HG02798 (cell line): ENCODE data around the gene ITGB3.

Experiments
- ATAC-seq: cut with Tn5 transposase; IDR thresholded peaks from one replicate; pipeline ENCODE4 v1.9.1; 2021; ENCODE audit warnings: mild to moderate bottlenecking; ENCODE audit not compliant: unreplicated experiment, poor library complexity

Gene ITGB3

DNA sequence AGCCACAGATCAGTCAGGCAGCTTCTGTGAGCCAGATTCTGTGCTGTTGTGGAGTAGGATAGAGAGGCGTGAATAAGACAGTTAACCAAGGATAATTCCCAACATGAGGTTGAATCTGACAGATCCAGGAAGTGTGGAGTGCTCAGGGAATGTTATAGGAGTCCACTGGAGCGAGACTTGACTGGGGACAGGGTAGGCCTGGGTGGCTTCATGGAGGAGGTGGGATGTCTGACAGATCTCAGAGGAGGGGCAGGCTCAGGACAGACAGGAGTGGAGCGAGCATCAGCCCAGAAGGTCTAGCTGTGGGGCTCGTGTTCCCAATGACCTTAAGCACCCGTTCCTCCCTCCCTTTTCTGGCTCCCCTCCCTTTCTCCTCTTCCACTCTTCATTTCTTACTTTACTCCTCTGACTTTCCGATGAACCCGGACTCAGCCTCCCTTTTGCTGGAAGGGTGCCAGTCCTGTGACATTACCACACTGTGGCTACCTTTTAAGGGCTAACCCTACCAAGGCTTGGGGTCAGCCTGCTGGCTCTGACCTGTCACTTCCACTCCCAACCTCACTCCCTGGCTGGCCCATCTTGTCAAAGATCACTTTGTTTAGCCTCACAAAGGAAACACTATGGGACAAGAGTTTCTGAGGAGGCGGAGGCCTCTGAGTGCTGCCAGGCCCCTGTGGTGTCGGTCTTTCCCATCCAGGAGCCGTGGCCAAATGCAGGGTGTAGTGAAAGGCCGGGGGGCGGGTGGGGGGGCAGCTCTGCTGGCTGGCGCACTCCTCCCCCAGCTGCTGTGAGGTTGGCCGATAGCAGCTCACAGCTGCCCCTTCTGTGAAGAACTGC lies 41.6 kb downstream of the ITGB3 start:
- no peak for ATAC-seq

DNA sequence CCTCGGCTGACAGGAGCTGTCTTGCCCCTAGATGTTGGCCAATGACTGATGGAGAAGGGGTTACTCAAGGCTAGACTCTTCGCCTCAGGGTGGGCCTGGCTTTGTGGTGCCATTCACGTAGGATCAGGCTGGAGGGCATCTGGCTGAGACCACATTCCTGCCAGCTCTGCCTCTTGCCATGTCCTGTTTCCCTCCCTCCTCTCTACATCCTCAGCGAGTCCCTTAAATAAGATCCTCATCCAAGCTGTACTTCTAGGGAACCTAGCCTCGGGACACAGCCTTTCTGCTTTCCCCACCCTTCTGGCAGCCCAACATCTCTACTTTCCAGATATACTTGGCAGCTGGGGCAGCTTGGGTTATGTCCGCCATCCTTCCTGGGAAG lies 42.2 kb downstream of the ITGB3 start:
- no peak for ATAC-seq

DNA sequence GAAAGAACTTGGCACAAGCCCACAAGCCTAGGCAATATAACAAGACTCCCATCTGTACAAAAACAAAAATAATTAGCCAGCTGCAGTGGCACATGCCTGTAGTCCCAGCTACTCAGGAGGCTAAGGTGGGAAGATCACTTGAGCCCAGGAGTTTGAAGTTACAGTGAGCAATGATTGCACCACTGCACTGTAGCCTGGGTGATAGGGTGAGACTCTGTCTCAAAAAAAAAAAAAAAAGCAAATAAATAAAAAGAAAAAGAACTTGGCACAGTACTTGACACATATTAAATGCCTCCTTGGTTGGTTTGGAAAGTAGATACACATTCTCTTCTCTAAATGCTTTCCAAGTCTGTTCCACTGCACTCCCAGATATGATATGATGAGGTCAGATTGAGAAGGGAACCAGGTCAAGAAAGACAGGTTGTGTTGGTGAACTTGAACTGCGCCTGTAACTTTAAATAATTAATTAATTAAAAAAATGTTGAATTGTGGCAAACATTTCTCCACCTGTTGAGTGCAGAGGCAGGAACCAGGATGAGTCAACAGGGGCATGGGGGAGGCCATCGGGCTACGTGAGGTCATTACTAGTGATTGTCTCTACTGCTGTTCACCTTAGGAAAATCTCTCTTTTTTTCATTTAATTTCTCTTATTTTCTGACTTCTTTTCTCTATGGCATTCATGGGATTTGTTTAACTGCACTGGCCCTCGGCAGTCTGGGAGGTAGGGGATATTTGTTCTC lies 44.2 kb downstream of the ITGB3 start:
- ATAC-seq, result no peak

DNA sequence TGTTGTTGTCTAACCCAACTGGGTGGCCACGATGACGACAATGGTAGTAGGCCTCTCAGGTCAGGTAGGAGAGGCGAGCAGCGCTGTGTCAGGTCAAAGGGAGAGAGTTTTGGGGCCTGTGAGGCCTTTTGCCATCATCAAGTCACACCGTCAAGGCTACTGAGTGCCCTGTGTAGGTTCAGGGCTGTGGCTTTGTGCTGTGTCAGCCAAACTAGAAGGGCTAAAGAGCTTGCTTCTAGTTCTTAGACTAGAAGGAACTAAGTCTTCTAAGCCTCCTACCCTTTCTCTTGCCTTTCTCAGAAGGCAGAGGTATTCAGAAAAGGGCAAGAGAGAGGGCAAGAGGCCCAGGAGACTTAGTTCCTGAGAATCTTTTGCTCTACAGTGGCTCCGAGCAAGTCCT lies 45.1 kb downstream of the ITGB3 start:
- no peak for ATAC-seq

DNA sequence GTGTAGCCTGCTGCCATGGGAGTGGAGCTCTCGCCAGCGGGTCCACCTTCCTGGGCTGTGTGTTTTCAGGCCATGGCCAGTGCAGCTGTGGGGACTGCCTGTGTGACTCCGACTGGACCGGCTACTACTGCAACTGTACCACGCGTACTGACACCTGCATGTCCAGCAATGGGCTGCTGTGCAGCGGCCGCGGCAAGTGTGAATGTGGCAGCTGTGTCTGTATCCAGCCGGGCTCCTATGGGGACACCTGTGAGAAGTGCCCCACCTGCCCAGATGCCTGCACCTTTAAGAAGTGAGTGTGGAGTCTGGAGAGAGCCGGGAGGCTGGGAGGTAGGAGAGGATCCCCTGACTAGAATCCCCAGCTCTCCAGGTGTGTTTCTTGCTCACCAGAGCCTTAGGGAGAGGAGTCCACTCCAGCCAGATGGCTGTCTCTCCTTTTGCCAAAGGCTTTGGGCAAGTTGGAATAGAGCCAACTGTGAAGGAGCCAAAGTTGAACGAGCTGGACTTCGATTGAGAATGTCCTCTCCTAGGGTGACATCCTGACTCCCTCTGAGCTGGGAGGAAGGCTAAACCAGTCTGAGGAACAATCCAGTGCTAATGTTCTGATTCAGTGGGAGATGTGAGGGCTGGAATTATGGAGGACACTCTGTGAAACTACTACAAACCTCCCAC lies 45.7 kb downstream of the ITGB3 start:
- no peak for ATAC-seq

DNA sequence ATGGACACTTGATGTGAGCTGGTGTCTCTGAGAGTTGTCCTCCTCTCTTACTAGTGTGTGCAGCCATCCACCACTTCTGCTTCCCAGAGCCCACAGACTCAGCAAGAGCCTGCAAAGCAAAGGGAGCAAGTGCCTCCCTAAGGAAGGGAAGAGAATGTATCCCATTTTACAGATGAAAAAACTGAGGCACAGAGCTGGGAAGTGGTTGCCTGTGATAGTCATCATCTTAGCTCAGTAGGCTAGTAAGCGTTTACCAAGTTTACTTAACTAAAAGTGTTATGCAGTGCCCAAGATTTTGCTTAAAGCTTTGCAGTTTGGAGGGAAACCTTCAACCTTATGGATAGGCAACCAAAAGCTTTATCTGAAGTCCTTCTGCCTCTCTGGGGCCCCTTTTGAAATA lies 47.1 kb downstream of the ITGB3 start:
- no peak for ATAC-seq

DNA sequence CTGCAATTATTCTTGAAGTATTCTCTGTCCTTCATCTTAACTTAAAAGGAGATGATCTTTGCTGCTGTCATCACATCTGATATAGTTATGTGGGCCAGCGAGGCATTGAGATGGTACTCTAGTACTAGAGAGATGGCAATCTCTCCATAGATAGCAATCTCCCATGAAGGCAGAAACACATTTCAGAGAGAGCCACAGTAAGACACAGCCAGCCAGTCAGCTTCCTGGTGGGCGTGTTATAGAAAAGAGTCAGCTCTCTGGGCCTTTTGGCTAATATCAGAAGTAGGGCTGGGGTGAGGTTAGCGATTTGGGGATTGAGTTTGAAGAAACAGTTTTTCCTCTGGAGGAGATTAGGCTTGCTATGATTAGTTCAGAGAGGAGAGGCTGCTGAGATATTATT lies 47.5 kb downstream of the ITGB3 start:
- ATAC-seq, result no peak

DNA sequence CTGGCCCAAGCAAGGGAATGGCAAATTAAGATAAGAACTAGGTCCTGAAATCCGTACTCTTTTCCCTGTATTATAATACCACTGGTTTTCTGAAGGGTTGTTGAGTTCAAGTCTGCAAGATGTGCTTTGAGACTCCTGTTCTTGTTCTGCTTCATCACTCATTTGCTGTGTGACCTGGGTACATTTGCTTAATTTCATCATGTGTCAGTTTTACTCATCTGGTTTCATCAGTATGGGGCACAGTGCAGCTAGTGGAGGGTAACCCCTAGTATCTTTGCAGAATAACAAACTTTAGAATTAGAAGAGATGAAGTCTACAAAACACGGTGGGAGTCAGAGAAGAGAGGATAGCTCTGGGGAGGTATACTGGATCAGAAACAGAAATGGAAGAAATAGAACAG lies 48.2 kb downstream of the ITGB3 start:
- no peak for ATAC-seq

DNA sequence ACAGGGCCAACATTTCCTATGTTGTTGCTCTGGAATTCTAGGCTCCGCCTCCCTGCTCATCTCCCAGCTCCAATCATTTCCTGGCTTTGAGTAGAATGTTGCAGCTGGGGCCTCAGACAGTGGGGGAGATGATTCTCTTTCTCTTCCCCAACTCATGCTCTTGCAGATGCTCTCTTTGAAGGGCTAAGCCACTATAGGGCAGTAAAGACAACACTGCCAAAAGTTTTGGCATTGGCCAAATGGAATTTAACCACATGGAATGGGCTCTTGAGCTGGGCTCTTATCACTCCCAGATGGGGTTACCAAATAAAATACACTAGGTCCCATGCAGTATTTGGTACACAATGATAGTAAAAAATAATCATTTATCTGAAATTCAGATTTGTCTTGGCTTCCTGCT lies 50.6 kb downstream of the ITGB3 start:
- no peak for ATAC-seq

DNA sequence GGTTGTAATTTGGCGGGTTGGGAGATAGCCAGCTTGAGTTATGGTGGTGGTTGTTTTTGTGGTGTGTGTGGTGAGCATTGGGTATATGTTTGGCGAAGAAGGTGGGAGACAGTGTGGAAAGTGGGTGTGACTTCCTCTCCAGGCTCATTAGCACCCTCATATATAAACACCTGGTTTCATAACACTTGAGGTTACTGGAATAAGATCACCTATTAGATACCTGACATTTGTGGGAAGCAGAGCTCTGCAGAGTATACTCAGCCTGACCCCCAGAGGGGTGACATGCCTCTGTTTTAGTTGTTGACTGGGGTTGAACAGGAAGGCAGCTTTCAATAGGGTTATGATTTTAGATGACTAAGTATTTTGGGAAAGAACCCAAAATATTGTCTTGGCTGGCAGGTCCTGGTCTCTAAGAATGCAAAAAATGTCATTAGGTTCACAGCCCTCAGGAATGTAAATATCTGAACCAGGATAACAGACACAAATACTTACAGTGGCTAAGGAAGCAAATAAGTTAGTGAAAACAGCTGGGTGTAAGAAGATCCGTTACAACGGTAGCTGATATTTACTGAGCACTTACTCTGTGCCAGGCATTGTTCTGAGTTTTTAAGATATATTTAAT lies 51.8 kb downstream of the ITGB3 start:
- no peak for ATAC-seq

DNA sequence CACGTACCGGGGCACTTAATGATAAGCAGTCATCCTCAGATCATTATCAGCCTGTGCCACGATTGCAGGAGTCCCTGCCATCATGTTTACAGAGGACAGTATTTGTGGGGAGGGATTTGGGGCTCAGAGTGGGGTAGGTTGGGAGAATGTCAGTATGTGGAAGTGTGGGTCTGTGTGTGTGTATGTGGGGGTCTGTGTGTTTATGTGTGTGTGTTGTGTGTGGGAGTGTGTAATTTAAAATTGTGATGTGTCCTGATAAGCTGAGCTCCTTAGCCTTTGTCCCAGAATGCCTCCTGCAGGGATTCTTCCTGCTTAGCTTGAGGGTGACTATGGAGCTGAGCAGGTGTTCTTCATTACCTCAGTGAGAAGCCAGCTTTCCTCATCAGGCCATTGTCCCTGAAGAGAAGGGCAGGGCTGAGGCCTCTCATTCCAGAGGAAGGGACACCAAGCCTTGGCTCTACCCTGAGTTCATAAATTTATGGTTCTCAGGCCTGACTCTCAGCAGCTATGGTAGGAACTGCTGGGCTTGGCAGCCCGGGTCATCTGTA lies 56.6 kb downstream of the ITGB3 start:
- ATAC-seq, result no peak

DNA sequence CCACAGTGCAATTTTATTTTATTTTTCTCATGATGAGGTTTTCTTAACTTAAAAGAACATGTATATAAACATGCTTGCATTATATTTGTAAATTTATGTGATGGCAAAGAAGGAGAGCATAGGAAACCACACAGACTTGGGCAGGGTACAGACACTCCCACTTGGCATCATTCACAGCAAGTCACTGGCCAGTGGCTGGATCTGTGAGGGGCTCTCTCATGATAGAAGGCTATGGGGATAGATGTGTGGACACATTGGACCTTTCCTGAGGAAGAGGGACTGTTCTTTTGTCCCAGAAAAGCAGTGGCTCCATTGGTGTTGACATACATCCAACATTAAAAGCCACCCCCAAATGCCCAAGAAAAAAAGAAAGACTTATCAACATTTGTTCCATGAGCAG lies 57.8 kb downstream of the ITGB3 start:
- ATAC-seq, result no peak

DNA sequence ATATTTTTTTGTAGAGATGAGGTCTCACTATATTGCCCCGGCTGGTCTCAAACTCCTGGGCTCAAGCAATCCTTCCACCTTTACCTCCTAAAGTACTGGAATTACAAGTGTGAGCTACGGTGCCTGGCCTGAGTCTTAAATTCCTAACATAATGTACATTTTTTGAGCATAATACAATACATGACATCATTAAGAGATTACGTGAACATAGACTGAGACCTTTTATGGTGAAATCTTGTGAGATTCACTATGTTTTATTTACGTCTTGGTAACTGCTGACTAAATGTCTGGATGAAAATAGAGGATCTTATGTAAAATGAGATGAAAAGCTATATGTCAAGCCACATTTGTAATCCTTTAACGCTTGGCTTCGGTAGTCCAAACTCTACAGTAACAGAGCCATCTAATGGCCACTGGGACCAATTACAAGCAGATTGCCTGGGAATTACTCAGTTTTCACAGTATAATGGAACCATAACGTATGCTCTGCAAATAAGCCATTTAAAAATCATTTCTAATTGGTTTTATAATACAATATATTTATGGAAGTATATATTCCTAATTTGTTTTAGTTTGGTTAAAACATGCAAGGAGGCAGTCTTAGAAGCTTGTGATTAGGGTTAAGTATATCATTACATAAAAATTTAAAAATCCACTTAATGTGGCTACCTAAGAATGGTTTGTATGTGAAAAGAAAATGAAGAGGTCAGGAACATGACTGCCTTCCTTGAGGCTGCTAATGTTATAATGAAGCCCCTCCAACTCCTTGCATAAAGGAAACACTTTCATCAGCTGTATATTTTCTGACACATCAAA lies 62.0 kb downstream of the ITGB3 start:
- no peak for ATAC-seq

DNA sequence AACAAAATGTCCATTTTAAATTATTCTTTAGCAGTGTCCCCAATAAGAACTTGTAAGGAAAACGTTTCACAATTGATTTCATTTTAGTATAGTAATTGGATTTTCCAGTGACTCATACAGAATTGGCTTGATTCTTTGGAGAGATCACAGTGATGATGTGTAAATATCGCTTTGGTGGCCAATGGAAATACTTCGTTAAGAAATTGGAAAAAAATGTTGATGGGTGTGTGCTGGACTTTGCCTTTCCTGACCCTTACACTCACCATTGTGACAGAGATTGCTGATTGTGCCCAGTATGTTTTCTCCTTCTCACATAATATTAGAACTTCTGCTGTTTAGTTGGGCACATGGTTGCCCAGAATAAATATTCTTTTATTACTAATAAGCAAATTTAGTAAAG lies 62.7 kb downstream of the ITGB3 start:
- ATAC-seq, result no peak

DNA sequence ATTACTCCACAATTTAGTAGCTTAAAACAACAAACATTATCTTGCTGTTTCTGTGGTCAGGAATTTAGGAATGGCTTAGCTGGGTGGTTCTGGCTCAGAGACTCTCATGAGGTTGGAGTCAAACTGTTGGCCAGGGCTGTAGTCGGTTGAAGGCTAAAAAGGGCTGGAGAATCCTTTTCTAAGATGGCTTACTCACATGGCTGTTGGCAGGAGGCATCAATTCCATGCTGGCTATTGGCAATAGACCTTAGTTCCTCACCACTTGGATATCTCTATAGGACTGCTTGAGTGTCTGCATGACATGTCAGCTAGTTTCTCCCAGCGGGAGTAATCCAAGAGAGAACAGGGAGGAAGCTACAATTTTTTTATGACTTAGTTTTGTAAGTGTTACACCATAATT lies 63.5 kb downstream of the ITGB3 start:
- ATAC-seq, result no peak

DNA sequence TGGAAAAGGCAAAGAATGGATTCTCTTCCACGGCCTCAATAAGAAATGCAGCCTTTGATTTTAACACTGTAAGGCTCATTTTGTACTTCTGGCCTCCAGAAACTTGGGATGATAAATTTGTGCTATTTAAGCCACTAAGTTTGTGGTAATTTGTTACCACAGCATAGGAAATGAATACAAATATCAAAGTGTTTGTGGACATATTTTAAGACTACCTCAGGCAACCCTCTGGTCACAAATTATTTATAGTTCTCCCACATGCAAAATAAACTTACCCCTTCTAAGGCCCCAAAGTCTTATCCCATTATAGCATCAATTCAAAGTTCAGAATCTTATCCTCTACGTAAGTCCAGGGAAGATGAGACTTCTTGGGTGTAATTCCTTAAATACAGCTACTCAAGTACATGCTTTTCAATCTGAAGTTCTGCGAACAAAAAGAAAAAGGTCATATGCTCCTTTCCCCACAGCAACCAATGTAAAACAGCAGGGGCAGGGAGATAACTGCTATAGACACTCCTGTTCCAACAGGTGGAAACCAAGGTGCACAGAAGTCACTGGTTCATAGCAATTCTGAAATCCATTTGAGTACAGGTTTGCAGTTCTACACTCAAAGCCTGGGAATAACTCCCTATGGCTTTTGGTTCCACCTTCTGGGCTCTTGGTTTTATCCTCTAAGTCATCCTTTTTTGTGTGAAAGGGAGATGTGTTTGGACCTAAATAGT lies 64.7 kb downstream of the ITGB3 start:
- ATAC-seq, result no peak

DNA sequence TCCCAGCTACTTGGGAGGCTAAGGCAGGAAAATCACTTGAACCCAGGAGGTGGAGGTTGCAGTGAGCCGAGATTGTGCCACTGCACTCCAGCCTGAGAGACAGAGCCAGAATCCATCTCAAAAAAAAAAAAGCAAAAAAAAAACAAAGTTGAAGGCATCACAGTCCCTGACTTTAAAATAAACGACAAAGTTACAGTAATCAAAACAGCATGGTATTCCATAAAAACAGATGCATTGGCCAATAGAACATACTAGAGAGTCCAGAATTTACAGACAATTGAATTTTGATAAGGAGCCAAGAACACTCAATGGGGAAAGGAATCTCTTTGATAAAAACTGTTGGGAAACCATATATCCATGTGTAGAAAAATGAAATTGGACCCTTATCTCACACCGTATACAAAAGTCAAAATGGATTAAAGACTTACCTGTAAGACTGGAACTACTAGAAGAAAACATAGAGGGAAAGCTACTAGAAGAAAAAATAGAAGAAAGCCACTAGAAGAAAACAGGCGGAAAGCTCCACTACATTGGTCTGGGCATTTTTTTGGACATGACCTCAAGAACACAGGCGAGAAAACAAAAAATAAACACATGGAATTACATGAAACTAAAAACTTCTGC lies 67.4 kb downstream of the ITGB3 start:
- ATAC-seq, result no peak

DNA sequence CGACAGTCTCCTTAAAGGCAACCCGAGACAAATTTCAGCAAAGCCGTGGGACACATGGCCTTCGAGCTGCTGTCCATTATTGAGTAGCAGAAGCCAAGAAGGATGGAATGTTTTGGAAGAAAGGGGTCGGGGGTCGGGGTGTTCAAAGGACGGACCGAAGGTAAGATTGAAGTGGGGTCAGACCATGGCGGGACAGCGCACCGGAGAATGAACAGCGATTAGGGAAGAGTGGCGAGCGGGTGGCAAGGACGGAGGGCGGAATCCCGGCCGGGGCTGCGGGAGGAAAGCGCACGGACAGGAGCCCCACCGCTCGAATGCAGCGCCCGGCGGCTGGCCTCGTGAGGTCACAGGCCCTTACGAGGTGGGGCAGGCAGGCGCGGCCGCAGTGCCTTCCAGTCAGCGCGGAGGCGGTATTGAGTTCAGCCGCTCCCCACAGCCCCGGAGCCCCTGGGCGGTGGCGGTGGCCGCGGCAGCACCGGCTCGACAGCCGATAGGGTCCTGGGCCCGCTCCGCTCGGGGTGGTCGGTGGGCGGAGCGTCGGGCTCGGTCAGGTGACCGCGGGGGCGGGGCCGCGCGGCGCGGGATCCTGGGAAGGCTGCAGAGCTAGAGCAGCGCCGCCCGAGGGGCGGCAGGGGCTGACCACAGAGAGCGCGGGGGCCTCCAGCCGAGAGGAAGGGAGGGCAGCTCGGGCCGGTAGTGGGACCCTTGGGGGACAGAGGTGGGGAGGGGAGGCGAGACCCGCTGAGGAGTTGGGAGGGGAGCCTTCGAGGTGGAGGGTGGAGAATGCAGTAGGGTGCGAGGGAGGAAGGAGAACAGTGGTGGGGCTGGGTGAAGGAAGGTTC lies 70.0 kb downstream of the ITGB3 start, which contains the start of gene EFCAB13:
TSS of gene EFCAB13 (plus strand) at position 574 of the 842 bp plus-strand sequence. CDS start 4,399 bp downstream, outside the sequence.
- ATAC-seq, result peak; percentile 91
